Small intestine (tissue), 7 donors: ENCODE results near the gene CXorf65. TPM values are rescaled to one million over a fixed set of nuclear protein-coding genes. Genes with fewer than 3 reads are reported as not detected.

Experiments used
- DNase-seq, 2 donors: peaks; one replicate each; pipeline versions ENCODE4 v3.0.0 to v3.0.0-alpha.2; 2013
- FAIRE-seq: peaks from 2 replicates; lab custom pipeline; 2012; peaks lifted over from hg19 to GRCh38; lab: Jason Lieb, UNC
- H3K27ac ChIP-seq, 3 donors: one replicate each; pipeline ENCODE4 v1.5.1; 2013; ENCODE audit warnings: low read length in 2 of 3, mild to moderate bottlenecking in 2 of 3, control low read depth in 1 of 3, inconsistent platforms in 1 of 3, low read depth in 1 of 3, moderate library complexity in 1 of 3
- H3K27me3 ChIP-seq, 3 donors: one replicate each; pipeline ENCODE4 v1.6.1; 2013; ENCODE audit warnings: low read length in 3 of 3, inconsistent platforms in 1 of 3; ENCODE audit not compliant: control insufficient read depth in 3 of 3, insufficient read depth in 3 of 3
- H3K36me3 ChIP-seq, 3 donors: one replicate each; pipeline ENCODE4 v1.6.1; 2013; ENCODE audit warnings: low read length in 3 of 3, inconsistent platforms in 1 of 3, low read depth in 1 of 3, mild to moderate bottlenecking in 1 of 3, moderate library complexity in 1 of 3; ENCODE audit not compliant: control insufficient read depth in 3 of 3, insufficient read depth in 2 of 3
- H3K4me1 ChIP-seq, 3 donors: one replicate each; pipeline ENCODE4 v1.6.1; 2013; ENCODE audit warnings: low read length in 2 of 3, inconsistent platforms in 1 of 3, low read depth in 1 of 3, mild to moderate bottlenecking in 1 of 3, moderate library complexity in 1 of 3; ENCODE audit not compliant: control insufficient read depth in 3 of 3, insufficient read depth in 2 of 3
- H3K4me3 ChIP-seq, 3 donors: one replicate each; pipeline ENCODE4 v1.5.1; 2013; ENCODE audit warnings: low read length in 3 of 3, control low read depth in 1 of 3, inconsistent platforms in 1 of 3, low read depth in 1 of 3, mild to moderate bottlenecking in 1 of 3, moderate library complexity in 1 of 3
- H3K9me3 ChIP-seq, 2 donors: one replicate each; pipeline ENCODE4 v1.6.1; 2013; ENCODE audit warnings: low read depth in 1 of 2, low read length in 1 of 2; ENCODE audit not compliant: control insufficient read depth in 2 of 2, insufficient read depth in 1 of 2
- WGBS, 3 donors: extraction: QIAGEN DNeasy Blood & Tissue Kit; methylation state at CpG; one replicate each; pipeline ENCODE4 v1.1.7; 2013; 5-methylcytosine and 5-hydroxymethylcytosine counted together
- polyA plus RNA-seq, 4 donors: library from polyadenylated mRNA; stranded (reverse) in 3 of 4; unstranded in 1 of 4; fragments of 200-250 nt in 3 of 4; fragments of 120-200 nt in 1 of 4; gene quantifications; one replicate each; pipeline versions ENCODE4 v1.2.1 to v1.2.3, GENCODE V29; 2013
- donor health status: healthy with polysubstance abuse.
- donor health status: control.
- donor health status: control.
- donor health status: Bipolar disorder and iron deficiency.
- donor health status: healthy.

Gene CXorf65
- polyA plus RNA-seq, 4 donors = 0.27 to 2.2 (median 1.5) TPM

DNA sequence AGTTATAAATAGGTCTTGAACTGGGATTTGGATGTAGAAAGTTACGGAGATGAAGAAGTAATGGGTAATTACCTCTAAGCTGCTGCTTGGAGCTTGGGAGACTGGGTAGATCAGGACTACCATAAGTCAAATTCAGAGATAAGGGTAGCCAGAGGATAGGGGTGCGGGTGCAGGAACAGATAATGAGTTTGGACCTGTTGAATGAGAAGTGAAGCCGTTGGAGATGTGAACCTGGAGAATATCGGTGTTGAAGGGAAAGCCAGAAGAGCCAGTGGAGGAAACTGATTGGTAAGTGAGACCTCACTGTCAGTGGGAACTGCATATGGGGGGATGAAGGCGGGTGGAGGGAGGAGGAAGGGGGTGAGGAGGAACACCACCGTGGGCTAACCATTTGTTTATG, 11.5 kb downstream of the CXorf65 start:
- Histone ChIP-seq H3K27ac (no peak overlapping the region), H3K4me3 (peak overlapping the region; percentile 30 to 78 (median 62)), H3K27me3 (no peaks in the 10 kb centered on the region), H3K9me3 (no peaks in the 10 kb centered on the region), H3K4me1 (peaks cover 0 to 16% (median 0%) of the 10 kb centered on the region in 3 donors), H3K36me3 (no peaks in the 10 kb centered on the region)
- FAIRE-seq (no peak), DNase-seq (no peak)
- 24 to 48% (median 47%) methylated on average over 5 to 6 of the region's 6 CpGs for WGBS, 3 donors

DNA sequence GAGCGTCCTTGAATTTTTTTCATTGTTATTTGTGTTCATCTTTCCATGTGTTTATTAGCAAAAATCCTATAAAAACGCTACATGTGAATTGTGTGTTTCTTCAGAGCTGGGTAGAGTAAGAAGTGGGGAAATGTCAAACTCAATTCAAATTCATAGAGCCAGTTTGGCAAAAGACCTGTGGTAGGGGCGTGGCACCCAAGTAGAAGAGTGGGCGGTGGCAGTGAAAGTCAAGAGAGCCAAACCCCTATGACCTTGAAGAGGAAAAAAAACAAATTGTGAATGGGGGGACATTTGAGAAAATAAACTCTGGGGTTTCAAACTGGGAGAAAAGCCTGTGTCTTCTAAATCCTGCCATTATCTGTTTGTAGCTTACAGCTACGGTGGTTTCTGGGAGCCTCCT, 15.3 kb downstream of the CXorf65 start:
- FAIRE-seq = no peak

DNA sequence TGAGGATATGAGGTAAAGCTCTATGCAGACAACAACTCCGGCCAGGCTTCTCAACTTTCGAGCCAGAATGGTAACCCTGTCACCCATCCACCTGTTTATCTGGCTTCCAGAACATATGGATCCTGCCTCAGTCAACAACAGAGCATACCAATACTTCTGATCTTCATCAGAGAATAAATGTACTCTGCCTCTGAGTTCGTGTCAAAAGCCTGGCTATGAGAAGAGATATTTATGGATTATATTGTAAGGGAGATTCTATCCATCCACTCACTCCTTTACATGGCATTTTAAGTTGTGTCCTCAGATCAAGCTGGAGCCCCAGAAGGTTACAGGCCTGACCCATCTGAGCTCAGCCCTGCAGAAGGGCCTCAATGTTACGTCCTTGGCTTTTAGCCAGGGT, 20.6 kb downstream of the CXorf65 start:
- WGBS, 3 donors = 58 to 74% (median 72%) methylated on average over 4 of the region's 4 CpGs
- DNase-seq (no peak), FAIRE-seq (no peak)
- H3K4me3 ChIP-seq = no peak overlapping the region
- no peak overlapping the region for H3K27ac ChIP-seq
- H3K4me1 ChIP-seq = peaks cover 0 to 3% (median 0%) of the 10 kb centered on the region in 3 donors
- H3K27me3 ChIP-seq = no peaks in the 10 kb centered on the region
- no peaks in the 10 kb centered on the region for H3K9me3 ChIP-seq
- no peaks in the 10 kb centered on the region for H3K36me3 ChIP-seq

More for the DNA sequence above, 15.3 kb downstream of the CXorf65 start:
- WGBS, 3 donors = 73 to 86% (median 83%) methylated on average over 5 of the region's 5 CpGs
- Histone ChIP-seq H3K9me3 (no peaks in the 10 kb centered on the region), H3K27me3 (no peaks in the 10 kb centered on the region), H3K4me1 (peaks cover 0 to 4% (median 0%) of the 10 kb centered on the region in 3 donors), H3K4me3 (no peak overlapping the region), H3K36me3 (no peaks in the 10 kb centered on the region), H3K27ac (no peak overlapping the region)
- no peak for DNase-seq

DNA sequence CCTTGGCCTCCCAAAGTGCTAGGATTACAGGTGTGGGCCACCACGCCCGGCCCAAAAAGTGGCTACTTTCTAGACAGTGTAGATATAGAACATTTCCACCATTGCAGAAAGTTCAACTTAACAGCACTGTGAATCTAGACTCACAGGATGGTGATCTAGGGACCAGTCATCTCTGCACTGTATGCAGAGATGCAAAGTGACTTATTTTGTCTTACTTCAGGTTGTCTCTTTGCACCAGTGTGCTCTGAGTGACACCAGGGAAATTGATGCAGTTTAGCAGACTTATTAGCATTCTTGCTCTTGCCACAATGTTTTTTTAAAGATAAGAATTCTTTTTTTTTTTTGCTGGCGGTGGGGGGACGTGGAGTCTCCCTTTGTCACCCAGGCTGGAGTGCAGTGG, 23.7 kb downstream of the CXorf65 start:
- Histone ChIP-seq H3K27ac (no peak overlapping the region), H3K9me3 (no peaks in the 10 kb centered on the region), H3K27me3 (no peaks in the 10 kb centered on the region), H3K4me3 (no peak overlapping the region), H3K4me1 (peaks cover 0 to 3% (median 0%) of the 10 kb centered on the region in 3 donors), H3K36me3 (no peaks in the 10 kb centered on the region)
- 74 to 82% (median 78%) methylated on average over 4 of the region's 4 CpGs for WGBS, 3 donors
- FAIRE-seq (no peak), DNase-seq (no peak)

DNA sequence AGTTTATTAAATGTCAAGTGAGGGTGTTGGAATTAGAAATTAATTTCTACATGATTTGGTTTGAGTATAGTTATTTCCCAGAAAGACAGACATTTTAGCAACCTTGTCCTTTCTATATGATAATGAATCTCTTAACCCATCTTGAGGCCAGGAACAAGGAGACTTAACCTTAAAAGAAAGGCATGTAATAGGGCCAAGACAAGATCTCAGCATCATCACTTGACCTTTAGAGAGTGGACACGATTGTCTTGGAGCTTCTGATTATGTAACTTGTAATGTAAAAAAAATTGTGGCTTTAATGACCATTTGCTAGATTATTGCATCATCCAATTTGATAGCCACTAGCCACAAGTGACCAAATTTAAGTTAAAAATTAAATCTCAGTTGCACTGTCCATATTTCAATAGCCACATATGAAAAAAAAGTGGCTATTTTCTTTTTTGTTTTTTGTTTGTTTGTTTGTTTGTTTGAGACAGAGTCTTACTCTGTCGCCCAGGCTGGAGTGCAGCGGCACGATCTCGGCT, 24.4 kb downstream of the CXorf65 start:
- no peak overlapping the region for H3K27ac ChIP-seq
- WGBS, 3 donors = 78 to 89% (median 81%) methylated on average over 5 of the region's 5 CpGs
- no peaks in the 10 kb centered on the region for H3K36me3 ChIP-seq
- FAIRE-seq (no peak), DNase-seq (no peak)
- no peaks in the 10 kb centered on the region for H3K27me3 ChIP-seq
- H3K4me3 ChIP-seq = no peak overlapping the region
- peaks cover 0 to 3% (median 0%) of the 10 kb centered on the region in 3 donors for H3K4me1 ChIP-seq
- H3K9me3 ChIP-seq = no peaks in the 10 kb centered on the region

DNA sequence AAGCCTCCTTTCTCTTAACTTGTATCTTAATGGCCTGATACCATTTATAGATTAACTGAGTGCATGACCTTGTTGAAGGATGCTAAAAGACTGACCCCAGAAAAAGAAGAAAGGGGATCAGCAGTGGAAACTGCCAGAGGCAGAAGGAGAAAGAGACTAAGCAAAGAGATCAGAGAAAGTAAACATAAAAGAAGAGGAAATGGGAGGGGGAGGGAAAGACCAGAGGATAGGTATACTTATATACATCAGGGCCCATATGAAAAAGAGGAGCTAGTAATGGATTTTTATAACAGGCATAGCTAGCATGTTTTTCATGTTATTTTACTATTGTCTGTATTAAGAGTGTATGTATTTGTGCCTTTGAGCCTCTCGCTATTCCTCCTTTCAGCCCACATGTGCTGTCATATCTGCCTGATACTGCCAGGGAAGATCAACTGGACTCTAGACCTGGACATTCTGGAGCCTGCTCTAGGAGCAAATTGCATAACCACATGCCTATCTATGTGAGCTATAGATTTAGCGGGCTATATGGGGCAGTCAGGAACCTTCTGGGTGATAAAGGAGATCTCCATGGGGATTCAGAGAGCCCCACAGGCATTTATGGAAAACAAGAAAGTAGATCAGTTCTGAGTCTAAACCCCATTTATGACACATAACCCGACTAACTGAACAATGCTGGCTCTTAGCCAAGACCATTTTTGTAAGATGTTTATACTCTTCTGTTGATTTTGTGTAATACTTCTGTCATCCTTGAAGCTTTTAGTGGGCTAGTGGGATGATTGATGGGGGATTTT, 25.0 kb downstream of the CXorf65 start:
- H3K27ac ChIP-seq = no peak overlapping the region
- H3K9me3 ChIP-seq = no peaks in the 10 kb centered on the region
- peaks cover 0 to 3% (median 0%) of the 10 kb centered on the region in 3 donors for H3K4me1 ChIP-seq
- no peaks in the 10 kb centered on the region for H3K36me3 ChIP-seq
- FAIRE-seq (no peak), DNase-seq (peak; percentile 25 to 59)
- 22 to 42% (median 31%) methylated on average over 3 of the region's 3 CpGs for WGBS, 3 donors
- no peak overlapping the region for H3K4me3 ChIP-seq
- no peaks in the 10 kb centered on the region for H3K27me3 ChIP-seq

DNA sequence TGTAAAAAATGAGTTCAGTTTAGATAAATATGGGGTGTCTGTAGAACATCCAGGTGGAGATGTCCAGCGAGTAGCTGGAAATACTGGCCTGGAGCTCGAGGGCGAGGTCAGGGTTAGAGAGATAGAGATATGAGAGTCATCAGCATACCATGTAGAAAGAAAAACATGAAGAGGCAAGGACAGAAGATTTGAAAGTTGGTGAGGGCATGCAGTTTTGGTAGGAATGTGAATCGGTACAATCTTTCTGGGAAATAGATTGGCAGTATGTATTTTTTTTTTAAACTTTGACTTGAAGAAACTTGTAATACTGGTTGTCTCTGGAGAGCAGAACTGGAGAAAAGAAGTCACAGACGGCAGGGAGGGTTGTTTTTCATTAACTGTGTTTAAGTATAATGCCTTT, 36.0 kb downstream of the CXorf65 start:
- no peak for DNase-seq
- FAIRE-seq = no peak

DNA sequence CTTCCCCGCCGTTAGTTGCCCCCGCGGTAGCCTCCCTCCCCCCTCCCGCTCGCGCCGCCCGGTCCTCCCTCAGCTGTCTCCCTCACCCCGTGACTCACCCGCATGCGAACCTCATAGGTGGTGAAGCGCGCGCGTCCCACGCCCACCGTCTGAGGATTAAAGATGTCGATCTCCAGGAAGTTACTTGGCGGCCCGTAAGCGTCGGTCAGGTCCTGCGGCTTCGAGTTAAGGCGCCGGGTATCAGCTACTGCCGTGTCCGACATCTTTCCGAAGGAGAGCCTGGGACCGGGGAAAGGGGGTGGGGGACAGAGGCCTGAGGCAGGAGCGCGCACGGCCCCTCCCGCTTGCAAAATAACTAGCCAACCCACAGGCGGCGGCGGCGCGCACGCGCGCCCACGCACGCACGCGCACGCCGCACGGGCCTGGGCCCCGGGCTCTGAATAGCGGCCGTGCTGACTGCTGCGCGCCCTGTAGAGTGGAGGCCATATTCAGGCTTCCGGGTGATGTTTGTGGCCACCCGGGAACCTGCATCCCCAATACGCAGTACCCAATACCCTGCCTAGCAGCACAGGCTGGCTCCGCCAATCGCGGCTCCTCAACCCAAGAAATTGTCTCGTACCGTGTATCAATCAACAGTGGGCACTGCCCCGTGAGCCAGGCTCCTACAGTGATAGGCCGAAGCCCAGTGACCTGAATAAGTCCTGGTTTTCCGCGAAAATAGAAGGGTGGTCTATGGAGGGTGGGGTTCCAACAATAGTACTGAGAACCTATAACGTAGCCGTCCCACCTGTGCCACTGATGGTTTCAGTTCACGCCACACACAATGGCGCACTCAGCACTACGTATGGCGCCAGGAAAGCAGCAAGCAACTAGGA, 38.3 kb downstream of the CXorf65 start, which contains the start of gene SNX12:
Gene SNX12, minus strand, starts transcription at position 291 of the 875 bp plus-strand sequence. Its CDS starts 28 bp downstream, at position 263.
- Histone ChIP-seq H3K9me3 (no peaks in the 10 kb centered on the region), H3K27ac (peak within 1 kb of the TSS; percentile 82 to 95 (median 88)), H3K27me3 (peaks cover 0 to 2% (median 0%) of the 10 kb centered on the region in 3 donors), H3K4me3 (peak within 1 kb of the TSS; percentile 39 to 75 (median 63)), H3K36me3 (peaks cover 0 to 2% (median 0%) of the 10 kb centered on the region in 3 donors), H3K4me1 (no peaks in the 10 kb centered on the region)
- 1 to 35% (median 14%) methylated on average over 35 to 73 of the region's 73 CpGs for WGBS, 3 donors
- peak; percentile 90 to 94 for DNase-seq
- no peak for FAIRE-seq

More for the DNA sequence above, 36.0 kb downstream of the CXorf65 start:
- Histone ChIP-seq H3K4me3 (no peak overlapping the region), H3K36me3 (no peaks in the 10 kb centered on the region), H3K27ac (no peak overlapping the region), H3K4me1 (no peaks in the 10 kb centered on the region), H3K27me3 (peaks cover 0 to 2% (median 0%) of the 10 kb centered on the region in 3 donors), H3K9me3 (no peaks in the 10 kb centered on the region)
- 64 to 77% (median 68%) methylated on average over 5 of the region's 5 CpGs for WGBS, 3 donors
